ENCODE measurements around the gene LMCD1.

LMCD1 gene

DNA sequence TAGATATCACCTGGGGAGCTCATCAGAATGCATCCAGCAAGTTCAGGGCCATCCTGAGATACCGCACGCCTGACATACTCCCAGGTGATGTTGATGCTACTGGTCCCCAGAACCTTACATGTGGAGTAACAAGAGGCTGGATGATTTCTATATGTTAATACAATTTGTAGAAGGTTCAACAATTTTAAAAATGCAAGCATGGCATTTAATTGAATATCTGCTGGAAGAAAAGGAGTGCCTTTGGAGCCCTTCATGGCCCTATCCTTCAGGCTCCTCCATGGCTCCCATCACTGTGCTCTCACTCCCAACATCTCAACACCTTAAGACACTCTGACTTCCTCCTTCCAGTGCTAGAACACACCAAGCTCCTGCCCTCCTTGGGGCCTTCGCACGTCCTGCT, 36.6 kb downstream of the LMCD1 start:
- no peak for DNase-seq

DNA sequence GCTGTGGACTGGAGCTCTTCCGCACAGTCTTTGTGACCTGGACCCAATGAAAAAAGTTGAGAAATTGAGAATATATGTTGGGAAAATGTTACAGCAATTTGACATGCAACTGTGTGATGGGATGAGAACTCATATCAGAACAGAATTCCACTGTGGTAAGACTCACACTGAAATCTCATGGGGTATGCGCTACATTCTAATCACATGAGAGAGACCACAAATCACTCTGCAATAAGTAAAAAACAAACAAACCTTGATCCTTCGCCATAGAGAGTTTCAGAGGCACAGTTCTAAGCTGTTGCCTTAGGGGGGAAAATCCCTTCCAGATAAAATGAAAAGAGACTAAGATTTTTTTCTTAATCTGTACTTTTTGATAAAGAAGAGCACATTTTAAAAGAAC, 37.3 kb downstream of the LMCD1 start:
- no peak for DNase-seq

DNA sequence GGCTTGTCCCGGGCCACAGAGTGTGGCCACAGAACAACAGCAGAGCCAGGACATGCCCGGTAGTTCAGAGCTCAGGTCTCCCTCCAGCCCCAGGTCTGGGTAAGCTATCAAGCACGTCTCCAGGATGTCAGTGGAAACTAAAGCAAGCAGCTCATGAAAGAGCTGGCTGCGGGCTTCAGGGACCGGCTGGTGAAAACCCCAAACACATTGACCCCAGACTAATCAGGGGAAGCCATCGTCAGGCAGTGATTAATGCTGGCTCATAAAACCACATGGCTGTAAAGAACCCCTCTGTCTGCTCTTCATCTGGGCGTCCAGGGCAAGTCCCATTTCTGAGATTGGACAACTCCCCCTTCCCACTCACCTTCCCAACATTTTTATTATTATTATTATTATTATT, 37.8 kb downstream of the LMCD1 start:
- DNase-seq = no peak

DNA sequence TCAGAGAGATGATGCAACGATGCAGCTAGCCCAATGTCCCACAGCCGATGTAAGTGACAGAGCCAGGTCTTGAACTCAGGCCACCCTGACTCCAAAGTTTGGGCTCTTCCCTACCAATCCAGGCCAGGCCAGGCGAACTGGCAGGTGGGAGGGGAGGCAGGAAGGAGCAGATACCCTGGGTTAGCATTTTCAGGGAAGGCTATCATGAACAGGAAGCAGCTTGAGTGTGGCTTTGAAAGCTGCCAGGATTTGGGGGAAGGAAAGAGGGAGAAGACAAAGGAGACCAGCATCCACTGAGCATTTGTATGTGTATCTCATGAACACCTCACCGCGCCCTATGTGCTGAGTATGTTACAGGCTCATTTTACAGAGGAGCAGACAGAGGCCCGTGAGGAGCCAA, 38.8 kb downstream of the LMCD1 start:
- no peak for DNase-seq

DNA sequence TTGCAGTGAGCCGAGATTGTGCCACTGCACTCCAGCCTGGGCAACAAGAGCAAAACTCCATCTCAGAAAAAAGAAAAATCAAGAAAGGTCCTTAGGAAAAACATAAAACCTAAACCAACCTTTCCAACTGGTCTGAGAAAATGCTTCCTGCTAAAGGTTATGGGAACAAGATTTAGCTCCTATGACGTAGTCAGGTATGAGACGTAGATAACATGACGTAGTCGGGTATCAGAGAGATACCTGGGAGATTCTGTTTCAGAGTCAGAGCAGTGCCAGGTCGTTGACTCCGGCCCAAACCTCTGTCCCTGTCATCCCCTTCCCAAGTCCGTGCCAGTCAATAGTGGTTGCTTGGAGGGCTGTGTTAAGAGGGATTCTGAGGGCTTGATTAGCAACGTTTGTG, 39.9 kb downstream of the LMCD1 start:
- DNase-seq = no peak

GRCh38 chr3:8542190-8543135, 40.8 kb downstream of the LMCD1 start:
- DNase-seq = no peak

DNA sequence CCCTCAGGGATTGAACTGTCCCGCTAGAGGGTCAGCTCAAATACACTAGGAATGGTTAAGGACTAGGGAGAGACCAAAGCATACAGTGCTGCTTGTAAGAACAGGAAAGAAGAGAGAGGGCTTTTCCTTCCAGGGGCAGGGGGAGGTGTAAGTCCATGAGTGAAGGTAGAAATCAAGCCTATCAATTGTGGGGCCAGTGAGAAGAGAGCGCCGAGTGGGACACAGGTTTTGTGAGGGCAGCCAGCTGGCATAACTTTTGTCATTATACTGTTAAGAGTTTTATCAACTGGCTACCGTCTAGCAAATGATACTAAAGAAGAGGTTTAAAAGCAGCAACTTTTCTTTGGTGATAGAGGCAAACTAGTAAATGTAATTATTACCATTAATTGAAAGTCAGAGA, 45.0 kb downstream of the LMCD1 start:
- DNase-seq = no peak

DNA sequence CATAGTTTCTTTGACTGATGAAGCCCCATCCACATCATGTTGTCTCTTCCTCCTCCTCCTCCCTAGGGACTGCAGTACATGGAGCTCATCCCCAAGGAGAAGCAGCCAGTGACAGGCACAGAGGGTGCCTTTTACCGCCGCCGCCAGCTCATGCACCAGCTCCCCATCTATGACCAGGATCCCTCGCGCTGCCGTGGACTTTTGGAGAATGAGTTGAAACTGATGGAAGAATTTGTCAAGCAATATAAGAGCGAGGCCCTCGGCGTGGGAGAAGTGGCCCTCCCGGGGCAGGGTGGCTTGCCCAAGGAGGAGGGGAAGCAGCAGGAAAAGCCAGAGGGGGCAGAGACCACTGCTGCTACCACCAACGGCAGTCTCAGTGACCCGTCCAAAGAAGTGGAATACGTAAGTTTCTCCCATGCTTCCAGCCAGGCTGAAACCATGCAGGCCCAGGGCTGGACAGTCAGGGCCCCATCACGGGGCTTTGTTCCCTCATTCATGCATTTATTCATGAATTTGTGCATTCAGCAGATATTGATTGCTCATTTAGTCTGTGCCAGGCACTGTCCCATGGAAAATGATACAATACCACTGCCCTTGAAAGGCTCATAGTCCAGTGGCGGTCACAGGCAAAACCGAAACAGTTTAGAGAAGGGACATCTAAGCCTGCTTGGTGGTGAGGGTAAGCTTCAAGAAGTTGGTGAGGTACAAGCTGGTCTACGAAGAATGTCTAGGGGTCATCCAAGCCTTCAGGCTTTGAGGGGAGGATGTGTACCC, 47.1 kb downstream of the LMCD1 start:
- DNase-seq = no peak

DNA sequence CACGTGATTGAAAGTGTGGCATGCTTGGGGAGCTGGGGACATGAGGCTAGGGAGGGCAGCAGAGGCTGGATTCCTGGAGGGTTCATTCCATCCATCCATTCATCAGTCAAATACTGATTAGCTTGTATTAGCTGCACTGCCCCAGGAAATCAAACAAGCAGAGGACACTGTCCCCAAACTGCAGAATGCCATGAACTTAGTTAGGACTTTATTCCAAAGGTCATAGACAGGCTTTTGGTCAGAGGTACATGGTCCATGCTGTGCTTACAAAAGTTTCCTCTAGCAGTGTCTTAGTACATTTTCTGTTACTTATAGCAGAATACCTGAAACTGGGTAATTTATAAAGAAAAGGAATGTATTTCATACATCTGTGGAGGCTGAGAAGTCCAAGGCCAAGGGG, 47.7 kb downstream of the LMCD1 start:
- DNase-seq = no peak

- DNase-seq = no peak
These were observed 49.0 kb downstream of the LMCD1 start for GRCh38 chr3:8550611-8551010.

DNA sequence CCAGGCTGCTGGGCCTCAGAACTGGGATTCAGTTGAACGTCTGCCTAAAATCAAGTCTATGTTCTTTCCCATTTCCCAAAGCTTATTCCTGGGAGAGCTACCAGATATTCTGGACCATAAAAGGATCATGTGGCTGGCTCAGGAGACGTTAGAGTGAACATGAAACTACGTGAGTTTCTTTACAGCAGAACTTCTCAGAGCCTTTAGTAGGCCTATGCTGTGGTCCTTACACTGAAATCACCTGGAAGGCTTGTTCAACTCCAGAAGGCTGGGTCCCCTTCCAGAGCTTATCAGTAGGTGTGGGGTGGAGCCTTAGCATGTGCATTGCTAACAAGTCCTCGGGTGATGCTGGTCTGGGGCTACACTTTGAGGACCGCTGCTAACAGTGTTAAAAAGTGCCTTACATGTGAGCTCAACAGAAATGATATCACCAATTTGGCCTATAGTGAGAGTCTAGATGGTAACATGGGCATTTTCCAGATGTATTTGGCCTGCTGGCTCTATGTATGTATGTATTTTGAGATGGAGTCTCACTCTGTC, 50.7 kb downstream of the LMCD1 start:
- no peak for DNase-seq

DNA sequence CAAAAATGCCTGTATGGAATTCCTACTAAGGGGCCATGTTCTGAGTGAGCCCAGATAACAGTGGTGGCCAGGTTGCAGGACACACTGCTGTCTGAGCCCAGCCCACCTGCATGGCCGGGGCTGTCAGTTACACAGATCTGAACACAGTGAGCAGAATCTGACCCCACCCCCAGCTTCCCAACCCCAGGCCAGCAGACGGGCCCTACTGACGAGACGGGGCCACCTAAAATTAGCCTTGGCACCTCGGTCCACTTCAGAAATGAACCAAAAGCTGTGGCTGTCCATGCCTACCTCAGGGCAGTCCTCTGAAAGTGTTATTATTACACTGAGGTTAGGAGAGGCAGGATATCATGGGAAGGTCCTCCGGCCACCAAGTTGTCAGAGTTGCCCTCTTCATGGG, 51.8 kb downstream of the LMCD1 start:
- DNase-seq = no peak

GRCh38 chr3:8554696-8555095, 53.1 kb downstream of the LMCD1 start:
- no peak for DNase-seq

DNA sequence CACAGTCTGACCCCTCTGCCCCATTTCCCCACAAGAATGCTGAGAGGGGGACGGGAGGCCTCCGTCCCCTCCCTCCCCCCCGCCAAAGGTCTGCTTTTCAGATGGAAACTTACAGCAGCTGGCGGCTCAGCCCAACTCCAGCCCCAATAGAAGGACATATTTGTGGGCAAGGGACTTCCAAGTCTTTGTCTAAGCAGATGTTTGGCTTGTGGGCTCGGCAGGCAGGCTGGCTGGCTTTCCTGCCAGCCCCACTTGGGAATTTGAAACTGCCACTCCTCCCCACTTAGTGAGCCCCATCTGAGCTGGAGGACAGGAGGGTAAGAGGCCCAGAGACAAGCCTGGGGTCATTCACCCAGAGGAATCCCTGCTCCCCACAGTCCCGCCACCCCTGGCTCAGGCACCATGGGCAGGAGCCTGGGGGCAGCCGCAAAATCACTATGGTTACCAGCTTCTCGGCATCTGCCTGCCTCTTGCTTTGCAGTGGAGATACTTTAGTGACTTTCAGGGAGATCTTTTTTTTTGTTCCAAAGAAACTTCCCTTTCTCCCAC, 53.6 kb downstream of the LMCD1 start:
- DNase-seq = no peak

GRCh38 chr3:8555725-8556472, 54.3 kb downstream of the LMCD1 start:
- no peak for DNase-seq

DNA sequence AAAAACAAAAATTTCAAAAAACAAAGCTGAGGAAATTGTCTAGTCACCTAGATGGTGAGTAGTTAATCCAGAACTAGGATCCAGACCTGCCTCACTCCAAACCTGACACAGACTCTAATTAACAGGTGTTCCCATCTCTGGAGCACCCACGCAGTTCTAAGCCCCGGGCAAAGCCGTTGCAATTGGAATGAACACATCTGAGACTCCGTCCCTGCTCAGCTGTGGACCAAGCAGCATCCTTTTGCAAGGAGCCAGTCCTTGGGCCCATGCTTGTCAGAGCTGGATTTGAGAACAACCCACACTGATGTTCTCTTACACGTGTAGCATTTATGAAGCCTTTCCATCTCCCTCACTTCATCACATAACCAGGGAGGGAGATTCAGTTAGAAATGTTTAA, 54.8 kb downstream of the LMCD1 start:
- no peak for DNase-seq

DNA sequence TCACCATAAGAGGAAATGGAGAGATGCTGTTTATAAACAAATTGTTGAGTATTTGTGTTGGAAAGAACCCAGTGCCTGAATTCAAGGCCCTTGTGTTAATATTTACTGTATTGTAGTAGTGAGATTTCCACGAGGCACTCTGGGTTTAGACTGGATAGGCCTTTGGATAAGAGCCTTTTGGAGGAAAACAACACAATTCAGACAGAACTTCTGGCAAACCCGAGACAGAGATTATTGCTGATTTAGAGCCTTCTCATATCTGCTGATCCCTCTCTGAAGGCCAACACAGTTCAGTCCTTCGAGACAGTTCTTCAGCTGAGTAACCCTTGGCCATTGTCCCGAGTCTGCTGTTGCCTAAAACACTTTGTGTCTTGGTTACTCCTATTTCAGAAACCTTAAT, 55.7 kb downstream of the LMCD1 start:
- no peak for DNase-seq

- DNase-seq = no peak
These were observed 57.0 kb downstream of the LMCD1 start for GRCh38 chr3:8558645-8559044.

- DNase-seq = no peak
These were observed 57.7 kb downstream of the LMCD1 start for GRCh38 chr3:8559351-8559750.

DNA sequence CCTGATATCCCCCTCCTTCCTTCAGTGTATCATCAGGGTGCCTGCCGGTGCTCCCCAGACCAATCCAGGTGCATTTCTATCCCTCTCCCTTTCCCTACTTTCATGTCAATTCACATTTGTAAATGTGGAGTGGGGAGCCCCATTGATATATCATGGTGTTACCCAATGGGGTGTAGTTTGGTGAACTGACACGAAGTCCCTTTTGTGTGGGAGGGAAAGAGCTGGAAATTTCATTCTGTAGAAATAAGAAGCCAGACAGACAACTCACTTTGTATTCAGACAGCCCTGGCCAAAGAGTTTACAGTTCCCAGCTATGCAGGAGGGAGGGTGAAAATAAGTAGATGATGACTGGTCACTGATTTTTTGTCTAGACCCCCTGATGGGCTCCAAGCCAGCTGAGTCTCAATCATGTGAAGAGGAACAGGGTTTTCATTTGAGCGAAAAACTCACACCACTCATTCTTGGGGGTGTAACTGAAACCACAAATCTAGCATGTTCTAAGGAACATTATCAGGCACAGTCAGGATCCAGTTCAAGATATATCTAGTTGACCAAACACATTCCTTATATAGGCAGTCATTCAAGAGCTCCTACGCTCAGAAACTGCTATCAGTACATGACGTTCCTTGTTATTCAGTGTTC, 58.9 kb downstream of the LMCD1 start:
- no peak for DNase-seq

DNA sequence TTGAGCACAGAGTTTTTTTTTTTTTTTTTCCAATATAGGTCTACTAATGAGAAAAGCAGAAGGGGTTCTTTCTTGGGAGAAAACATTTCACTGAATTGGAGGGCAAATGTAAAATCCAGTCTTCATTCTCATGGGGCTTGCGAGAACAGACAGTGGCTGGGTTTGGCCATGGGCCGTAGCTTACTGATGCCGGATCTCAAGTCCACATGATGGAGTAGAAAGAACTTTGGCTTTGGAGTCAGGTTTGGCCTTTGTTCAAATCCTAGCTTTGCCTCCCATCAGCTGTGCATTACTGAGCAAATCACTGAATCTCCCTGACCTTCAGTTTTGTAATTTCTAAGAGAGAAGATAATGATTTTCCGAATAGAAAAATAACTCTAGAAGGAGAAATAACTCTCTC, 59.7 kb downstream of the LMCD1 start:
- DNase-seq = no peak

DNA sequence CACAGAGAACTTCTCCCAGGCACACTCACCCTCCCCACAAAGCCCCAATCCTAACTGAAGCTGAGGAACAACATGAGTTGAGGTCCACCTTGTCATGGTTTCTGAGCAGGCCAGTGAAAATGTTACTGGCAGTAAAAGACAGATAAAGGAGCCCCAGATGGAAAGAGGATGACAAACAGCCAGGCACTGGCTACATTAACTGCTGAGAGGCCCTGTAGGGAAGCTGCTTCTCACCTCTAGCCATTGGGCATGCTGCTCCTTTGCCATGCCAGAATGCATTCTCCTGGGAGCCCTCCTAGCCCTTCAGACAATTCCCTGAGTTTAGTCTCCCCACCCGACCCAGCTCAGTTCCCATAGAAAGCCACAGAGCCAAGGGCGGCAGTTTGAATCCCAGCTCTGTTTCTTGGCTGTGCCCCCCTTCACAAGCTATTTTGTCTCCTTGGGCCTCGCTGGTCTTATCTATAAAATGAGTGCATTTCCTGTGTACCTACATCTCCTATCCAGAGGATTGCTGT, 60.5 kb downstream of the LMCD1 start:
- no peak for DNase-seq

Measured in NK-92 treated with Interleukin-12 subunit alpha and Interleukin-12 subunit beta, amount 100 ng/mL, for 24 hours (cell line).